H9 (cell line): ENCODE measurements around the gene CHSY1. TPM values are rescaled to one million over a fixed set of nuclear protein-coding genes. Genes with fewer than 3 reads are reported as not detected.

Experiments
- DNase-seq: peaks from one replicate; pipeline ENCODE4 v3.0.0-alpha.2; 2017
- H2AFZ ChIP-seq: one replicate; pipeline ENCODE4 v1.6.1; 2013; ENCODE audit warnings: mild to moderate bottlenecking, low read length, control low read depth, moderate library complexity
- H2AK5ac ChIP-seq: 2 replicates; pipeline ENCODE4 v1.6.1; 2013; ENCODE audit warnings: low read length, control low read depth, mixed read lengths; ENCODE audit not compliant: insufficient read length
- H2BK120ac ChIP-seq: one replicate; pipeline ENCODE4 v1.6.1; 2013; ENCODE audit warnings: low read depth, mild to moderate bottlenecking, low read length, control low read depth, inconsistent platforms; ENCODE audit not compliant: poor library complexity, severe bottlenecking
- H2BK12ac ChIP-seq: 2 replicates; pipeline ENCODE4 v1.6.1; 2013; ENCODE audit warnings: low read length, control low read depth, mixed read lengths, low read depth; ENCODE audit not compliant: insufficient read length
- H2BK15ac ChIP-seq: 2 replicates; pipeline ENCODE4 v1.6.1; 2013; ENCODE audit warnings: low read depth, low read length, control low read depth
- H2BK20ac ChIP-seq: one replicate; pipeline ENCODE4 v1.6.1; 2013; ENCODE audit warnings: low read depth, mild to moderate bottlenecking, low read length, control low read depth, inconsistent platforms; ENCODE audit not compliant: poor library complexity, severe bottlenecking
- H2BK5ac ChIP-seq: 2 replicates; pipeline ENCODE4 v1.6.1; 2013; ENCODE audit warnings: low read length, control low read depth, mixed read lengths; ENCODE audit not compliant: insufficient read length
- H3K14ac ChIP-seq: 2 replicates; pipeline ENCODE4 v1.6.1; 2013; ENCODE audit warnings: low read length, control low read depth; ENCODE audit not compliant: insufficient read depth
- H3K18ac ChIP-seq: 2 replicates; pipeline ENCODE4 v1.6.1; 2013; ENCODE audit warnings: low read depth, mild to moderate bottlenecking, mixed read lengths, low read length, control low read depth; ENCODE audit not compliant: insufficient read length
- H3K23ac ChIP-seq: 2 replicates; pipeline ENCODE4 v1.6.1; 2013; ENCODE audit warnings: low read length, control low read depth, mixed read lengths, low read depth; ENCODE audit not compliant: insufficient read length
- H3K23me2 ChIP-seq: 2 replicates; pipeline ENCODE4 v1.6.1; 2013; ENCODE audit warnings: low read depth, mild to moderate bottlenecking, mixed read lengths, low read length, control low read depth; ENCODE audit not compliant: insufficient read length, poor library complexity, severe bottlenecking
- H3K27ac ChIP-seq: 2 replicates; pipeline ENCODE4 v1.5.1; 2013; ENCODE audit warnings: low read length, control low read depth, mixed read lengths, low read depth; ENCODE audit not compliant: insufficient read length
- H3K27me3 ChIP-seq: 2 replicates; pipeline ENCODE4 v1.6.1; 2013; ENCODE audit warnings: low read length, control low read depth, inconsistent platforms; ENCODE audit not compliant: insufficient read depth
- H3K4ac ChIP-seq: 2 replicates; pipeline ENCODE4 v1.6.1; 2013; ENCODE audit warnings: low read depth, mild to moderate bottlenecking, control low read depth, inconsistent platforms, low read length, moderate library complexity
- H3K4me1 ChIP-seq: 2 replicates; pipeline ENCODE4 v1.6.1; 2013; ENCODE audit warnings: low read length, control low read depth, inconsistent platforms; ENCODE audit not compliant: insufficient read depth
- H3K4me2 ChIP-seq: 2 replicates; pipeline ENCODE4 v1.6.1; 2013; ENCODE audit warnings: low read length, control low read depth, mixed read lengths; ENCODE audit not compliant: insufficient read length, insufficient read depth
- H3K56ac ChIP-seq: 2 replicates; pipeline ENCODE4 v1.6.1; 2013; ENCODE audit warnings: low read depth, mild to moderate bottlenecking, mixed read lengths, low read length, control low read depth; ENCODE audit not compliant: insufficient read length
- H3K79me1 ChIP-seq: 2 replicates; pipeline ENCODE4 v1.6.1; 2013; ENCODE audit warnings: low read depth, mild to moderate bottlenecking, moderate library complexity, low read length, control low read depth, inconsistent platforms; ENCODE audit not compliant: insufficient read depth, poor library complexity, severe bottlenecking
- H3K79me2 ChIP-seq: 2 replicates; pipeline ENCODE4 v1.6.1; 2013; ENCODE audit warnings: low read length, control low read depth, inconsistent platforms; ENCODE audit not compliant: insufficient read depth
- H3K9ac ChIP-seq: 2 replicates; pipeline ENCODE4 v1.6.1; 2013; ENCODE audit warnings: low read length, control low read depth, mixed read lengths; ENCODE audit not compliant: insufficient read length; ENCODE audit errors: extremely low read depth
- H3K9me3 ChIP-seq: one replicate; pipeline ENCODE4 v1.6.1; 2013; ENCODE audit warnings: low read depth, low read length, inconsistent platforms; ENCODE audit not compliant: control insufficient read depth
- H3T11ph ChIP-seq: one replicate; pipeline ENCODE4 v1.6.1; 2013; ENCODE audit warnings: mild to moderate bottlenecking, low read length, control low read depth, inconsistent platforms
- H4K20me1 ChIP-seq: one replicate; pipeline ENCODE4 v1.6.1; 2013; ENCODE audit not compliant: control insufficient read depth, insufficient read length, insufficient read depth
- H4K5ac ChIP-seq: 2 replicates; pipeline ENCODE4 v1.6.1; 2013; ENCODE audit warnings: low read depth, mild to moderate bottlenecking, mixed read lengths, low read length, control low read depth; ENCODE audit not compliant: insufficient read length
- H4K8ac ChIP-seq: replicated peaks from 2 replicates; pipeline ENCODE4 v1.6.1; 2013; ENCODE audit warnings: low read length, control low read depth, mixed read lengths, low read depth; ENCODE audit not compliant: insufficient read length
- H4K91ac ChIP-seq: 2 replicates; pipeline ENCODE4 v1.6.1; 2013; ENCODE audit warnings: low read depth, mild to moderate bottlenecking, moderate library complexity, mixed read lengths, low read length, control low read depth; ENCODE audit not compliant: insufficient read length
- H3K27ac Mint-ChIP-seq, 3 experiments: 2 replicates in 2 of 3; 3 replicates in 1 of 3; pipeline ENCODE4 v1.8.0; 2020 to 2021; ENCODE audit warnings: mixed read lengths in 3 of 3, mild to moderate bottlenecking in 1 of 3, moderate library complexity in 1 of 3
- H3K27me3 Mint-ChIP-seq: 2 replicates; pipeline ENCODE4 v1.8.0; 2021; ENCODE audit warnings: low read depth, mild to moderate bottlenecking, moderate library complexity, mixed read lengths
- H3K36me3 Mint-ChIP-seq, 3 experiments: 2 replicates in 2 of 3; 3 replicates in 1 of 3; pipeline ENCODE4 v1.8.0; 2020 to 2021; ENCODE audit warnings: low read depth in 3 of 3, mixed read lengths in 3 of 3; ENCODE audit not compliant: insufficient read depth in 1 of 3
- H3K4me1 Mint-ChIP-seq, 2 experiments: 2 replicates each; pipeline ENCODE4 v1.8.0; 2020; ENCODE audit warnings: mixed read lengths in 2 of 2
- H3K4me3 Mint-ChIP-seq, 2 experiments: 2 replicates in 1 of 2; 3 replicates in 1 of 2; pipeline ENCODE4 v1.8.0; 2020 to 2021; ENCODE audit warnings: mild to moderate bottlenecking in 2 of 2, mixed read lengths in 2 of 2, moderate library complexity in 1 of 2
- H3K9me3 Mint-ChIP-seq, 2 experiments: 2 replicates in 1 of 2; 3 replicates in 1 of 2; pipeline ENCODE4 v1.8.0; 2020; ENCODE audit warnings: mild to moderate bottlenecking in 2 of 2, mixed read lengths in 2 of 2, moderate library complexity in 1 of 2
- CTCF ChIP-seq: fragments of 200-600 bp; sonication (generic); conservative IDR thresholded peaks from 3 replicates; pipeline ENCODE4 v1.8.0; 2021; ENCODE audit warnings: antibody characterized with exemption, mild to moderate bottlenecking
- WGBS: extraction: QIAGEN DNeasy Blood & Tissue Kit; methylation state at CpG from one replicate; pipeline ENCODE4 v1.1.7; 2013; ENCODE audit warnings: missing lambda C conversion rate, low lambda C conversion rate, mixed read lengths; ENCODE audit not compliant: insufficient read length; ENCODE audit errors: extremely low coverage; 5-methylcytosine and 5-hydroxymethylcytosine counted together
- total RNA-seq: library from RNA; stranded (reverse); gene quantifications from 2 replicates; pipeline ENCODE4 v1.2.1, GENCODE V29; 2021

Gene CHSY1
- total RNA-seq, 1 experiment from 2014 or later, result 68.3 TPM

GRCh38 chr15:101189409-101190091, 62.3 kb downstream of the CHSY1 start:
- Histone ChIP-seq H4K8ac (no peak overlapping the region), H2BK12ac (no peak overlapping the region), H2BK15ac (no peak overlapping the region), H3K4me1 (peaks cover 12% of the 10 kb centered on the region; the same call in 1 of the 2 replicates), H3K14ac (no peak overlapping the region; the same call in 1 of the 2 replicates), H3K79me2 (peaks cover 44% of the 10 kb centered on the region; the same call in 1 of the 2 replicates), H2AK5ac (no peak overlapping the region), H3K4me2 (no peak overlapping the region), H4K5ac (no peak overlapping the region), H3K9me3 (no peaks in the 10 kb centered on the region), H3K9ac (no peak overlapping the region), H3K18ac (no peak overlapping the region), H4K91ac (no peak overlapping the region), H3K23ac (no peak overlapping the region), H3K27ac (no peak overlapping the region), H3T11ph (no peak overlapping the region), H2BK20ac (no peak overlapping the region), H3K79me1 (peaks cover 12% of the 10 kb centered on the region), H2AFZ (no peak overlapping the region), H3K23me2 (no peaks in the 10 kb centered on the region), H2BK120ac (no peak overlapping the region), H4K20me1 (no peaks in the 10 kb centered on the region), H3K4ac (no peak overlapping the region), H3K56ac (no peak overlapping the region), H2BK5ac (no peak overlapping the region), H3K27me3 (no peaks in the 10 kb centered on the region)
- H3K27ac Mint-ChIP-seq, result peak overlapping the region; percentile 41 to 63 (median 53); a peak in 4 of 7 replicates
- H3K27me3 Mint-ChIP-seq, result no peaks in the 10 kb centered on the region
- peaks cover 52 to 59% of the 10 kb centered on the region in 2 experiments for H3K4me1 Mint-ChIP-seq
- TF ChIP-seq CTCF, result no peak
- DNase-seq, result no peak
- H3K36me3 Mint-ChIP-seq, result peaks cover 0 to 6% (median 0%) of the 10 kb centered on the region in 3 experiments; a peak in 2 of 7 replicates
- H3K4me3 Mint-ChIP-seq, result no peak overlapping the region
- H3K9me3 Mint-ChIP-seq, result no peaks in the 10 kb centered on the region
- no CpG with 5 or more reads among the region's 17 CpGs for WGBS
